Testis (tissue), 3 donors: ENCODE data around the gene NADSYN1. TPM values are rescaled to one million over a fixed set of nuclear protein-coding genes. Genes with fewer than 3 reads are reported as not detected.

ENCODE experiments used
- DNase-seq: peaks from one replicate; pipeline ENCODE4 v3.0.0-alpha.2; 2019
- H3K27ac ChIP-seq, 2 donors: fragments of 200-600 bp; sonication (generic); one replicate each; pipeline ENCODE4 v1.5.1; 2019
- H3K27me3 ChIP-seq: fragments of 200-600 bp; sonication (generic); one replicate; pipeline ENCODE4 v1.5.1; 2019
- H3K36me3 ChIP-seq: fragments of 200-600 bp; sonication (generic); one replicate; pipeline ENCODE4 v1.5.1; 2017; ENCODE audit warnings: low read depth; ENCODE audit errors: missing control alignments
- H3K4me1 ChIP-seq: fragments of 200-600 bp; sonication (generic); one replicate; pipeline ENCODE4 v1.5.1; 2019
- H3K4me3 ChIP-seq, 2 donors: fragments of 200-600 bp; sonication (generic); one replicate each; pipeline ENCODE4 v1.5.1; 2017 to 2019
- H3K9me3 ChIP-seq: fragments of 200-600 bp; sonication (generic); one replicate; pipeline ENCODE4 v1.5.1; 2017
- POLR2A ChIP-seq: fragments of 450-650 bp; IDR thresholded peaks from one replicate; pipeline ENCODE4 v1.6.1; 2017; ENCODE audit warnings: antibody characterized with exemption, mild to moderate bottlenecking, moderate library complexity
- WGBS, 2 donors: methylation state at CpG; one replicate each; pipeline ENCODE4 v1.1.5; 2018; 5-methylcytosine and 5-hydroxymethylcytosine counted together
- intact Hi-C: fragments of 100-400 bp; cut with DNase I; formaldehyde crosslinking; loops from one replicate; pipeline ENCODE4 v1.15.1; 2023; ENCODE audit warnings: low total_unique reads
- polyA plus RNA-seq: library from polyadenylated mRNA; stranded (reverse); fragments of 350-450 nt; fragmentation: Illumina TruSeq; extraction: RNeasy Lipid Tissue Mini Kit (QIAGEN cat#74804); gene quantifications from one replicate; pipeline ENCODE4 v1.2.3, GENCODE V29; 2014; ENCODE audit warnings: low read depth, low replicate concordance; ENCODE audit not compliant: insufficient read depth
- total RNA-seq, 2 donors: library from RNA; depleted of rRNA; stranded (reverse); fragments of >200 nt; gene quantifications; one replicate each; pipeline ENCODE4 v1.2.3, GENCODE V29; 2016
- TF ChIP-seq, protein P1 (sequence below), 3 experiments: fragments of 450-650 bp in 2 of 3; fragments of 200-600 bp in 1 of 3; sonication (generic) in 1 of 3; IDR thresholded peaks; one replicate each; pipeline ENCODE4 v1.5.1; 2016 to 2019; ENCODE audit warnings: antibody characterized with exemption in 3 of 3, mild to moderate bottlenecking in 2 of 3, moderate library complexity in 1 of 3

NADSYN1 gene
- total and polyA plus RNA-seq, 3 donors from 2014 or later = 75.7 to 91.2 (median 79.4) TPM

DNA sequence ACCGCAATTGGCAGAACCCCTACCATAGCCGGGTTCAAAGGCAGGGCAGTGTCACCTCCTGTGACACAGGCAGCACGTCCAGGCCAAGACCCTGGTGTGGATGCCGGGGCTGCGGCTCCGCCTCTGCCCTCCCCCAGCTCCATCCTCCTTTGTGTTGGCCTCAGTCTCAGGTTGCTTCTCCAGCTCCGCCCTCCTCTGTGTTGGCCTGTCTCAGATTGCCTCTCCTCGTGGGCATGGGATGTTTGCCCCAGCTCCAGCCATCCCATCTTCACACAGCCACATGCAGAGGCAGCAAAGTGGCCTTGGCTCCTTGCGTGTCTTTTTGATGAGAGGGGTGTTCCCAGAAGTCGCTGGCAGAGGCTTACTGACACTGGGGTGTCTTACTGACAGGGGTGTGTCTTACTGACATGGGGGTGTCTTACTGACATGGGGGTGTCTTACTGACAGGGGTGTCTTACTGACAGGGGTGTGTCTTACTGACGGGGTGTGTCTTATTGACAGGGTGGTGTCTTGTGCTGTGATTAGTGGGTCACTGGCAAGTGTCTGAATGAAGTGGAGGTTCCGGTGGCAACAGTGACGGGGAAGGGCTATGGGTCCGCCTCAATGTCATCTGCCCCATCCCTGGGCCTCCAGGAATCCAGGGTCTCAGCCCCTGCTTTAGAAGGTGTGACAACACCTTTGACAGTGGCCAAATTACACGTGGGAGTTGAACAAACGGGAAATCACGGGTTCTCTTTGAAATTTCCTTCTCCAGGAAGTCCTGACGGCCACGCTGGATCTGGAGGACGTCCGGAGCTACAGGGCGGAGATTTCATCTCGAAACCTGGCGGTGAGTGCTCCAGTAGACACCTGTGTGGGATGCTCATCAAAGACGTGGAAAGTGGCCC lies 24.9 kb downstream of the NADSYN1 start:
- no peaks in the 10 kb centered on the region for H3K9me3 ChIP-seq
- 83 to 87% methylated on average over 24 to 25 of the region's 25 CpGs for WGBS, 2 donors
- TF ChIP-seq POLR2A = no peak
- TF ChIP-seq, protein P1, sequence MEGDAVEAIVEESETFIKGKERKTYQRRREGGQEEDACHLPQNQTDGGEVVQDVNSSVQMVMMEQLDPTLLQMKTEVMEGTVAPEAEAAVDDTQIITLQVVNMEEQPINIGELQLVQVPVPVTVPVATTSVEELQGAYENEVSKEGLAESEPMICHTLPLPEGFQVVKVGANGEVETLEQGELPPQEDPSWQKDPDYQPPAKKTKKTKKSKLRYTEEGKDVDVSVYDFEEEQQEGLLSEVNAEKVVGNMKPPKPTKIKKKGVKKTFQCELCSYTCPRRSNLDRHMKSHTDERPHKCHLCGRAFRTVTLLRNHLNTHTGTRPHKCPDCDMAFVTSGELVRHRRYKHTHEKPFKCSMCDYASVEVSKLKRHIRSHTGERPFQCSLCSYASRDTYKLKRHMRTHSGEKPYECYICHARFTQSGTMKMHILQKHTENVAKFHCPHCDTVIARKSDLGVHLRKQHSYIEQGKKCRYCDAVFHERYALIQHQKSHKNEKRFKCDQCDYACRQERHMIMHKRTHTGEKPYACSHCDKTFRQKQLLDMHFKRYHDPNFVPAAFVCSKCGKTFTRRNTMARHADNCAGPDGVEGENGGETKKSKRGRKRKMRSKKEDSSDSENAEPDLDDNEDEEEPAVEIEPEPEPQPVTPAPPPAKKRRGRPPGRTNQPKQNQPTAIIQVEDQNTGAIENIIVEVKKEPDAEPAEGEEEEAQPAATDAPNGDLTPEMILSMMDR (IDR thresholded peaks at IDR 0.05) = no peak
- intact Hi-C loops = no loop called here
- no peaks in the 10 kb centered on the region for H3K27me3 ChIP-seq
- H3K36me3 ChIP-seq = no peaks in the 10 kb centered on the region
- H3K4me1 ChIP-seq = no peaks in the 10 kb centered on the region
- H3K27ac ChIP-seq = no peak overlapping the region
- H3K4me3 ChIP-seq = no peak overlapping the region
- no peak for DNase-seq

DNA sequence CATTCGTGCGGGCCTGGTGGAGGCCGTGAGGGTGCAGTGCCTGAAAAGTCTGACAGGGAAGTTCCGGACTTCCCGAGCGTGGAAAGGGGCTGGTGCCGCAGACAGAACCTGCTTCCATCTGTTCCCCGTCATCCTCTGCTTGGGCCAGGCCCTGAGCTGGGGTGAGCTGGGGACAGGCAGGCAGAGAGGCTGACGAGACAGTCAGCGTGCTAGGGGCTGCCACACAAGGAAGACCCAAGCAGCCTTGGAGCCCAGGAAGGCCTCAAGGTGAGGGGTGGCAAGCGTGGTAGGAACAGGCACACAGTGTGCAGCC lies 25.5 kb downstream of the NADSYN1 start:
- Histone ChIP-seq H3K36me3 (no peaks in the 10 kb centered on the region), H3K4me1 (no peaks in the 10 kb centered on the region), H3K9me3 (no peaks in the 10 kb centered on the region), H3K27ac (no peak overlapping the region), H3K27me3 (no peaks in the 10 kb centered on the region), H3K4me3 (no peak overlapping the region)
- no peak for DNase-seq
- 93 to 96% methylated on average over 11 of the region's 11 CpGs for WGBS, 2 donors
- TF ChIP-seq POLR2A = no peak
- TF ChIP-seq, protein P1 (IDR thresholded peaks at IDR 0.05) = no peak
- intact Hi-C loops = no loop called here

DNA sequence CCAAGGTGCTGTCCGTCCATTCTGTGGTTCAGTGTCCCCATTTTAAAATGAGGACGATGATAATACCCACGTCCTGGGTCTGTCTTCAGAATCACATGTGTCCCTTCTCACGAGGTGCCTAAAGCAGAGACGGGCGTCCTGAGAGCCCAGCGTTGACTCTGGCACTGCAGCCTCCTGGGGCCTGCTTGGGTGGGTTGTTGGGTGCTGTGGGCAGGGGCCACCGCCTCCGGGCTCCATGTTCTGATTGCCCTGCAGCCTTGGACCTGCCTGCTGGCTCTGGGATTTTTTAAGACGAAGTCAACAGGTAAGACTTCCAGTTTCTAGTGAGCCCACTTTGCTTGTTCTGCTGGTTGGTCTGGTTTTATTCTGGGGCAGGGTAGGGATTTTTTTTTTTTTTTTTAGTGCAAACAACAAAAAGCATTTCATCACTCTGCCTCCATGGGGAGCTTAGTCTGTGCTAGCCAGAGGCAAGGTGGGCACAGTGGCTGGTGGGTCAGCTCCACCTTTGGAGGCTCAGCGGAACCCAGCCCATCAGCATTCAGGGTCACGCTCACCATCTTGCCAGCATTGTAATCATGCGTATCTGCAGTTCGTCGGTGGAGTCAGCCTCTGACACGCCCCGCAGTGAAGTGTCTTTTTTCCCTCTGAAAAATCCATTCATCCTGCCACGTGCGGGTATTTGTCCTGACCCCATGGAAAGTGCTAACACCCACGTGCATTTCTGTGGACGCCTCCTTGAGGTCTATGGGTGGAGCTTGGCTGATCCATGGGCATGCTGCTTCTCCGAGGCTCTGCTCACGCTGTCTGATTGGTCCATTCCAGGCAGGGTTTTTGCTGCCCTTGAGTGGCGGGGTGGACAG lies 28.3 kb downstream of the NADSYN1 start:
- WGBS, 2 donors = 91 to 92% methylated on average over 18 to 23 of the region's 24 CpGs
- no peak overlapping the region for H3K27ac ChIP-seq
- DNase-seq = no peak
- TF ChIP-seq, protein P1 (IDR thresholded peaks at IDR 0.05) = no peak
- no peaks in the 10 kb centered on the region for H3K9me3 ChIP-seq
- no peaks in the 10 kb centered on the region for H3K27me3 ChIP-seq
- H3K4me3 ChIP-seq = no peak overlapping the region
- intact Hi-C loops = no loop called here
- H3K36me3 ChIP-seq = no peaks in the 10 kb centered on the region
- H3K4me1 ChIP-seq = no peaks in the 10 kb centered on the region

DNA sequence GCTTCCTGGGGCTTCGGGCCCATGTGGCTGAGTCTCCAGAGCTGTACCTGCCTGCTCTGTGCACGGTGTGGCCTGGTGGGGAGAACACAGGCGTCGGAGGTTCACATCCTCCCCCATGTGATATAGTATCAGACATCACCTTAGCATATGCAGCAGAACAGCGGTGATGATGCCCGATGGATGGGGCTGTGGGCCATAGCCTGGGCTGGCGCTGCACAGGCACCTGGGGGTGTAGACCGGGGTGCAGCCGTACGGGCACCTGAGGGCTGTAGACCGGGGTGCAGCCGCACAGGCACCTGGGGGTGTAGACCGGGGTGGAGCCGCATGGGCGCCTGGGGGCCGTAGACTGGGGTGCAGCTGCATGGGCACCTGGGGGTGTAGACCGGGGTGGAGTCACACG lies 29.2 kb downstream of the NADSYN1 start:
- no peak overlapping the region for H3K4me3 ChIP-seq
- H3K36me3 ChIP-seq = no peaks in the 10 kb centered on the region
- TF ChIP-seq POLR2A = no peak
- no peaks in the 10 kb centered on the region for H3K9me3 ChIP-seq
- DNase-seq = no peak
- H3K4me1 ChIP-seq = no peaks in the 10 kb centered on the region
- H3K27me3 ChIP-seq = no peaks in the 10 kb centered on the region
- H3K27ac ChIP-seq = no peak overlapping the region
- intact Hi-C loops = no loop called here
- WGBS, 2 donors = 85 to 95% methylated on average over 4 to 18 of the region's 18 CpGs

DNA sequence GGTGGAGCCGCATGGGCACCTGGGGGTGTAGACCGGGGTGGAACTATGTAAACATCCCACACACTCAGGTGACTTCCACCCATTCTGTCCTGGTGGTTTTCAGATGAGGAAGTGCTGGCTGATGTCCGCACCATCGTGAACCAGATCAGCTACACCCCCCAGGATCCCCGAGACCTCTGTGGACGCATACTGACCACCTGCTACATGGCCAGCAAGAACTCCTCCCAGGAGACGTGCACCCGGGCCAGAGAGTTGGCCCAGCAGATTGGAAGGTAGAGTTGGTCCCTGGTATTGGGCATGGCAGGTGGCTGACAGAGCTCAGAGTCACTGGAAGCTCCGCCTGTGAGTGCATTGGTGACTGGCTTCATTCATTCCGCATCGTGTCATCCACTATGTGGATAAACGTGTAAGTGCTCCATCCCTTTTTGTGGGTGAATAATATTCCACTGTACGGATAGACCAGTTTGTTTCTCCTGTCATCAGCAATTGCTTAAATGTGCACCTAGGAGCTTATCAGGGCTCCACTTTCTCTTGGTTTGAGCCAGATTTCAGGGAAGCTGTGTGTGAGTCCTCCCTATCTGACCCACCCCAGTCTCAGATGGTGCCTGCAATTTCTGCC lies 29.9 kb downstream of the NADSYN1 start:
- Histone ChIP-seq H3K27me3 (no peaks in the 10 kb centered on the region), H3K4me3 (no peak overlapping the region), H3K36me3 (no peaks in the 10 kb centered on the region), H3K27ac (no peak overlapping the region), H3K4me1 (no peaks in the 10 kb centered on the region), H3K9me3 (no peaks in the 10 kb centered on the region)
- no peak for TF ChIP-seq POLR2A
- TF ChIP-seq, protein P1 (IDR thresholded peaks at IDR 0.05) = no peak
- WGBS, 2 donors = 94 to 95% methylated on average over 9 to 13 of the region's 13 CpGs
- intact Hi-C loops = no loop called here
- DNase-seq = no peak
